RWPE2 (cell line): ENCODE data around the gene XIRP2.

ENCODE experiments used
- ATAC-seq: fragments of 200-7000 bp; cut with Tn5 transposase; 3 replicates; pipeline ENCODE4 v1.9.1; 2021; ENCODE audit warnings: low read depth
- DNase-seq: peaks from one replicate; pipeline ENCODE4 v3.0.0-alpha.2; 2020; ENCODE audit warnings: low spot score
- H3K27ac ChIP-seq: fragments of 450-650 bp; 2 replicates; pipeline ENCODE4 v1.5.1; 2017; ENCODE audit warnings: mild to moderate bottlenecking; ENCODE audit not compliant: poor library complexity, severe bottlenecking
- H3K27me3 ChIP-seq: fragments of 250-450 bp; sonication (Bioruptor Pico); 2 replicates; pipeline ENCODE4 v1.5.1; 2021; ENCODE audit warnings: mild to moderate bottlenecking, moderate library complexity; ENCODE audit not compliant: insufficient read depth, poor library complexity, severe bottlenecking
- H3K36me3 ChIP-seq: fragments of 250-450 bp; sonication (Bioruptor Pico); 2 replicates; pipeline ENCODE4 v1.5.1; 2020; ENCODE audit warnings: low read depth, mild to moderate bottlenecking, moderate library complexity
- H3K4me1 ChIP-seq: fragments of 250-450 bp; sonication (Bioruptor Pico); 2 replicates; pipeline ENCODE4 v1.5.1; 2021; ENCODE audit warnings: mild to moderate bottlenecking, moderate library complexity; ENCODE audit not compliant: insufficient read depth, poor library complexity, severe bottlenecking
- H3K4me3 ChIP-seq: fragments of 250-450 bp; sonication (Bioruptor Pico); 2 replicates; pipeline ENCODE4 v1.5.1; 2021; ENCODE audit warnings: mild to moderate bottlenecking, moderate library complexity; ENCODE audit not compliant: severe bottlenecking
- H3K9me3 ChIP-seq: fragments of 250-450 bp; sonication (Bioruptor Pico); 2 replicates; pipeline ENCODE4 v1.5.1; 2021; ENCODE audit warnings: mild to moderate bottlenecking, moderate library complexity; ENCODE audit not compliant: severe bottlenecking
- TF ChIP-seq, protein P1 (sequence below): fragments of 450-650 bp; IDR thresholded peaks from one replicate; pipeline ENCODE4 v1.5.1; 2017; ENCODE audit warnings: mild to moderate bottlenecking, moderate library complexity; ENCODE audit not compliant: poor library complexity, severe bottlenecking

XIRP2 gene

GRCh38 chr2:166944909-166945308 is 56.6 kb downstream of the XIRP2 start:
- ATAC-seq: no peak

DNA sequence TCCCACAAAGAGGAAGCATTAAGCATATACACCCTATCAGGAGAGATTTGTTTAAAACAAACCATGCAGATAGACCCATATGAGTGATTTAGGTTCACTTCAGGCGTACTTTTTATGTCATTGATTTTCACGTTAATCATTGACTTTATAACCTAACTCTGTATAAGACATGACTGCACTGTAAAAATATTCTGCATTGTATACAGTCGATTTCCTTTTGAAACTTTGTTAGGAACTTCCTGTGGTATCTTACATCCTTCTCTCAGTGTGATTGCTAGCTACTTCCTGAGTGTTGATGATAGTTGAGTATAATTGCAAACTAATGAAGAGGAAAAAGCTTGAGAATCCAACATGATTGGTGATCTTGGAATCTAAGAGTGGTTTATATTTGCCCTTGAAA is 69.4 kb downstream of the XIRP2 start:
- Histone ChIP-seq H3K9me3 (no peaks in the 10 kb centered on the region), H3K4me1 (no peaks in the 10 kb centered on the region), H3K27me3 (no peaks in the 10 kb centered on the region), H3K4me3 (no peak overlapping the region), H3K27ac (no peak overlapping the region), H3K36me3 (no peaks in the 10 kb centered on the region)
- no peak for ATAC-seq
- TF ChIP-seq, protein P1, sequence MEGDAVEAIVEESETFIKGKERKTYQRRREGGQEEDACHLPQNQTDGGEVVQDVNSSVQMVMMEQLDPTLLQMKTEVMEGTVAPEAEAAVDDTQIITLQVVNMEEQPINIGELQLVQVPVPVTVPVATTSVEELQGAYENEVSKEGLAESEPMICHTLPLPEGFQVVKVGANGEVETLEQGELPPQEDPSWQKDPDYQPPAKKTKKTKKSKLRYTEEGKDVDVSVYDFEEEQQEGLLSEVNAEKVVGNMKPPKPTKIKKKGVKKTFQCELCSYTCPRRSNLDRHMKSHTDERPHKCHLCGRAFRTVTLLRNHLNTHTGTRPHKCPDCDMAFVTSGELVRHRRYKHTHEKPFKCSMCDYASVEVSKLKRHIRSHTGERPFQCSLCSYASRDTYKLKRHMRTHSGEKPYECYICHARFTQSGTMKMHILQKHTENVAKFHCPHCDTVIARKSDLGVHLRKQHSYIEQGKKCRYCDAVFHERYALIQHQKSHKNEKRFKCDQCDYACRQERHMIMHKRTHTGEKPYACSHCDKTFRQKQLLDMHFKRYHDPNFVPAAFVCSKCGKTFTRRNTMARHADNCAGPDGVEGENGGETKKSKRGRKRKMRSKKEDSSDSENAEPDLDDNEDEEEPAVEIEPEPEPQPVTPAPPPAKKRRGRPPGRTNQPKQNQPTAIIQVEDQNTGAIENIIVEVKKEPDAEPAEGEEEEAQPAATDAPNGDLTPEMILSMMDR: no peak
- no peak for DNase-seq

More at GRCh38 chr2:166944909-166945308, 56.6 kb downstream of the XIRP2 start:
- Histone ChIP-seq H3K9me3 (no peaks in the 10 kb centered on the region), H3K4me1 (no peaks in the 10 kb centered on the region), H3K4me3 (no peak overlapping the region), H3K27ac (no peak overlapping the region), H3K36me3 (no peaks in the 10 kb centered on the region), H3K27me3 (no peaks in the 10 kb centered on the region)
- DNase-seq: no peak
- TF ChIP-seq, protein P1: no peak

DNA sequence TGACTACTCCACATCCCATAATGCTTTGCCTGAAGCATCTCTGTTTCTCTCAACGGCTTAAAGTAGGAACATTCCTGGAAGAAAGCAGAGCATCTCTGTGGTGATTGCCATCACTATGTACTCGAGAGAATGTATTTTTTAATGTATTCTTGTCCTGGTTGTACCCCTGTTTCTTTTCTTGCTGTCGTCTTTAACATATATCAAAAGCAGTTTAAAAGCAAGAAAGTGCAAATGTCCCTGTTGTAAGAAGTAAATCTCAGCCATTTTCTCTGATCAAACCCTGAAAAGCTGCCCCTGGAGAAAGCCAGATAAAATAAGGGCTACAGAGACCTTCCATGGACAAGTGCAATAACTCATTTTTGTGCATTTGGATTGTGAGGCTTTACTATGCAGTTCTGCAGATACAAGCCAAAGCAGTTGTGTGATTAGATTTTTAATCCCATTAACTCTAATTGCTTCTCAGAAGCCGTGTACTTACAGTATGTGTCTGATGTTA is 70.8 kb downstream of the XIRP2 start:
- no peaks in the 10 kb centered on the region for H3K9me3 ChIP-seq
- no peak overlapping the region for H3K27ac ChIP-seq
- ATAC-seq: no peak
- no peaks in the 10 kb centered on the region for H3K27me3 ChIP-seq
- H3K36me3 ChIP-seq: no peaks in the 10 kb centered on the region
- no peak overlapping the region for H3K4me3 ChIP-seq
- DNase-seq: no peak
- TF ChIP-seq, protein P1: no peak
- H3K4me1 ChIP-seq: no peaks in the 10 kb centered on the region

DNA sequence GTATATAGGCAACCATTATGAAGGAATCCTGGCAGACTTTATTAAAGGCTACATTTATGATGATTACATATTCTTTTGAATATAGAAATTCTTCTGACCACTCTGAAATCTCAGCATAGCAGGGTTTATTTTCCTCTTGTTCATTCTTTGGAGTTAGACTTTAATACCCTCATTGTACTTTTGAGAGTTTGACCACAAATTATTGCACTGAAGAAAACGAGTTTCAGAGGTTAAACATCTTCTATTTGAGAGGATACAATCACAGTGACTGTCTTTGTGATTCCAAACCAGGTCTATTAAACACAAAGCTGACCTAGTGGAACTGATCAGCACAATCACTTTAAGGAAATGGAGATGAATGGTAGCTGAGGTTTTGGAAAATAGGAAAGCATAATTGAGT is 71.3 kb downstream of the XIRP2 start:
- H3K27ac ChIP-seq: no peak overlapping the region
- no peak for DNase-seq
- H3K9me3 ChIP-seq: no peaks in the 10 kb centered on the region
- H3K4me3 ChIP-seq: no peak overlapping the region
- no peaks in the 10 kb centered on the region for H3K36me3 ChIP-seq
- TF ChIP-seq, protein P1: no peak
- ATAC-seq: no peak
- H3K27me3 ChIP-seq: no peaks in the 10 kb centered on the region
- no peaks in the 10 kb centered on the region for H3K4me1 ChIP-seq

GRCh38 chr2:166960702-166961270 is 72.5 kb downstream of the XIRP2 start:
- Histone ChIP-seq H3K9me3 (no peaks in the 10 kb centered on the region), H3K27ac (no peak overlapping the region), H3K36me3 (no peaks in the 10 kb centered on the region), H3K4me3 (no peak overlapping the region), H3K4me1 (no peaks in the 10 kb centered on the region), H3K27me3 (no peaks in the 10 kb centered on the region)
- TF ChIP-seq, protein P1: no peak
- ATAC-seq: no peak
- DNase-seq: no peak
